Measurements from ENCODE around the gene ANXA9.

The ANXA9 gene

GRCh38 chr1:150981805-150982712, at the start of gene ANXA9:
ANXA9 (plus strand) TSS chr1:150982292; CDS start chr1:150983106, 814 bp downstream.
- DNase-seq = no peak

DNA sequence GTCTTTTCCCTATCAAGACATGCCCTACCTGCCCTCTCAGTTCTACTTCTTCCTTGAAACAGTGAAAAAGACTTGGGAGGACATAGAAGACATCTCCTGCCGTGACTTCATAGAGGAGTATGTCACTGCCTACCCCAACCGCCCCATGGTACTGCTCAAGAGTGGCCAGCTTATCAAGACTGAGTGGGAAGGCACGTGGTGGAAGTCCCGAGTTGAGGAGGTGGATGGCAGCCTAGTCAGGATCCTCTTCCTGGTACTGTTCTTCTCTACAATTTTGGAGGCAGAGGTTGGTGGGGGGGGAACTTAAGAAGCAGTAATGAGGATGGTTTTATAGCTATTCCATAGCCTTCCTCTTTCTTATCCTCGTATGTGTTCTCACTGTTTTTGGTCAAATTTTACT, 37.2 kb upstream of the ANXA9 start:
- no peak for DNase-seq

DNA sequence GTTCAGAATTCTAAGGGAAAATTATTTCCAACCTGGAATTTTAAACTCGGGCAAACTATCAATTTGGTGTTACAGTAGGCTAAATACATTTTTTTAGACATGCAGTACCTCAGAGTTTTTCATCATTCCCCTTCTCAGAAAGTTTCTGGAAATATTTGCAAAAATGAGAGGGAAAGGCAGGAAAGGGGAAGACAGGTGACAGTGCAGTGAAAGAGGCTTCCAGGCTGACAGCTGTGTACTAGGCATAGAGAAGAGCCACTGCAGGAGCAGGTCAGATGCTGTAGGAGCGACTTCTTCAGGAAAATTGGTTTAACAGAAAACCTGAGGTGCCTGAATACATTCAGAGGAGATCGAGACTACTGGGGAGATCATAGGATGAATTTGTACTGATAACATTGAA, 27.4 kb upstream of the ANXA9 start:
- DNase-seq = no peak

DNA sequence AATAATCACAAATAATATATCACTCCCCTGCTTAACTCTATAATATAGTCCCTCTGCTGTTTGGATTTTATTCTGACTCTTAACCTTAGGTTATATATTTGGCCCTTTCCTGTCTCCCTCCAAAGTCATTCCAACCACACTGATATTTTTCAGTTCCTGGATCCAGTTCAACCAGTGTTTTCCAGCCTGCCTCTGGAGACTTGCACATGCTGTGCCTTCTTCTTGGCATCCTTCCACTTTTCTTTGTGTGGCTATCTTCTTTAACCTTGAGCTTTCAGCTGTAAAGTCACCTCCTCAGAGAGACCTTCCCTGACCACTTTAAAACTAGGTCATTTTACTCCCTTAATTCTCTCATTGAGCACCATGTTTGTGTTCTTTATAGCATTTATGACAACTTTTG, 26.8 kb upstream of the ANXA9 start:
- DNase-seq = no peak

DNA sequence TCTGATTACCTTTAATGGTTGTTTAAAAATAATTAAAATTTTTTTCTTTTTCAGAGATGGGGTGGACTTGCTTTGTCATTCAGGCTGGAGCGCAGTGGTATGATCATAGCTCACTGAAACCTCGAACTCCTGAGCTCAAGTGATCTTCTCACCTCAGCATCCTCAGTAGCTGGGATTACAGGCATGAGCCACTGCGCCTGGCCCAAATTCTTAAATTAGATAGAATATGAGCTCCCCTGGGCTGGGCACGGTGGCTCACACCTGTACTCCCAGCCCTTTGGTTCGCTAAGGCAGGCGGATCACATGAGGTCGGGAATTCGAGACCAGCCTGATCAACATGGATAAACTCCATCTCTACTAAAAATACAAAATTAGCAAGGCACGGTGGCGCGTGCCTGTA, 24.4 kb upstream of the ANXA9 start:
- DNase-seq = no peak

- DNase-seq = no peak
Observed at GRCh38 chr1:150960646-150961045, 21.4 kb upstream of the ANXA9 start.

GRCh38 chr1:150961756-150962155, 20.3 kb upstream of the ANXA9 start:
- DNase-seq = no peak

GRCh38 chr1:150963321-150964163, 18.6 kb upstream of the ANXA9 start:
- DNase-seq = no peak

DNA sequence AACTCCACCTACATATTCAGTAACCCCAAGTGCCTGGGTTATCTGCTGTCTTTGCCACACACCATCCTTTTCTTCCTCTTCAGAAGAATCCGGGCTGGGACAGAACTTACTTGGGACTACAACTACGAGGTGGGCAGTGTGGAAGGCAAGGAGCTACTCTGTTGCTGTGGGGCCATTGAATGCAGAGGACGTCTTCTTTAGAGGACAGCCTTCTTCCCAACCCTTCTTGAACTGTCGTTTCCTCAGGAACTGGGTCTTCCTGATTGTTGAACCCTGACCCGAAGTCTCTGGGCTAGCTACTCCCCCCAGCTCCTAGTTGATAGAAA, 18.0 kb upstream of the ANXA9 start:
- no peak for DNase-seq

DNA sequence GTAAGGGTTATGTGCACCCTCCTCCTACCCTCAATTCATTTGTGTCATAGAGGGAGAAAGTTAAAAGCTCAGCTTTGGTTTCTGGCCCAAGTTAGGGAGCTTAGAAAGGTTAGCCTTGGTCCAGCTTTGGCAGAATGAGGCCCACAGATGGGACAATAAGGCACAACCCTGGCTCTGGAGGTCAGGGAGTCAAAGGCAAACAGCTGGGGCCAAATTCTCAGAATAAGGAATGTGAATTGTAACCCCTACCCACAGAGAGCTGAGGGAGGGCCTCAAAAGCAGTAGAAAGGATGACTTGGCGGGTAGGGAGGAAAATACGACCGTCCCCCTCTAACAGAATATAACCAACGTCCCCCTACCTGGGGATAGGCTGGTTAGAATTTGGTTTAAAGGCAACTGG, 16.5 kb upstream of the ANXA9 start:
- no peak for DNase-seq

DNA sequence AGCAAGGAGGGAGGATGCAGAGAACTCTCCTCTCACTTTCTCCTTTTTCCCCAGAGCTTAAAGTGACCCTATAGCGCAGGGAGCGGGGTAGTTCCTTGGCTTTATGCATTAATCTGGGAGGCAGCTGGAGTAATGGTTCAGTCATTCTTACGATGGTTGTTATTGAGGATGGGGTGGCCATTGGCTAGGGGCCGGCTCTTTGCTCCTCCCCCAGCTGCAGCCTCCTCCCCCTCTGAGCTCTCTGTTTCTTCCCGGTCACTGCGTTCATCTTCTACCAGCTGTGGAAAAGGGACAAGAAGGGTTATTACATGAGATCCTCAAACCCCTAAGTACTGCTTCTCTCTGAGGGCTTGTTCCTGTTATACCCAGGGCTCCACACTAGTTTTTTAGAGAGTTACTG, 16.1 kb upstream of the ANXA9 start:
- DNase-seq = no peak

GRCh38 chr1:150967936-150968335, 14.2 kb upstream of the ANXA9 start:
- no peak for DNase-seq

DNA sequence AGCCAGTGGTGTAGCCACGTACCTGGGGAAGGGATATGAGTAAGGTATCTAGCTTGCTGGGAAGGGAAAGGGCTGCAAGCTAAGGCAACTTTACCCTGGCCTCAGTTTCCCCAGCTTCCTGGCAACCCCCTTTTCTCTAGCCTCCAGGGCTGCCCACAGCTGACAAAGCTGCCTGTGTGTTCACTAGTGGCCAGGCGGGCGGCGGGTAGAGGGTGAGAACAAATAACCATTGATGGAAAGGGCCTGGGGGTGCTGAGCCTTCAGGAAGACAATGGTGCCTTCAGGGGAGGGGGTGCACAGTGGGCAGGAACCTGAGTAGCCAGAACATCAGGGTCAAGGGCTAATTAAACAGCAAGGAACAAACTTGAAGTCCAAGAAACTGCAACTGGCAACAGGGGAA, 13.6 kb upstream of the ANXA9 start:
- no peak for DNase-seq

DNA sequence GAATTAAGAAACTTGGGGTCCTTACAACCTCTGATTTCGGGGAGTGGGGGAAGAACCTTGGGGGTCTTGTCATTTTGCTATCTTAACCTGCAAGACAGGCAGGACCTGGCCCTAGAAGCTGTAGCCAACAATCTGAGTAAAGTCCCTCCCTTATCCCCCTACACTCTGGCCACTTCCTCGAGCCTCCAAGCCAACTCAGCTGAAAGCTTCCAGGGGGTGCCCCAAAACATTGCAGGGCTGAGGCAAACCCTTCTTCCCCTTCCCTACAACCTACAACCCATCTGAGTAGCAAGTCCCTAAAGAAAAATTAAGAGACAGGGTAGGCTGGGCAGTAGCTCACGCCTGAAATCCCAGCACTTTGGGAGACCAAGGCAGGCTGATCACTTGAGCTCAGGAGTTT, 12.5 kb upstream of the ANXA9 start:
- DNase-seq = no peak

DNA sequence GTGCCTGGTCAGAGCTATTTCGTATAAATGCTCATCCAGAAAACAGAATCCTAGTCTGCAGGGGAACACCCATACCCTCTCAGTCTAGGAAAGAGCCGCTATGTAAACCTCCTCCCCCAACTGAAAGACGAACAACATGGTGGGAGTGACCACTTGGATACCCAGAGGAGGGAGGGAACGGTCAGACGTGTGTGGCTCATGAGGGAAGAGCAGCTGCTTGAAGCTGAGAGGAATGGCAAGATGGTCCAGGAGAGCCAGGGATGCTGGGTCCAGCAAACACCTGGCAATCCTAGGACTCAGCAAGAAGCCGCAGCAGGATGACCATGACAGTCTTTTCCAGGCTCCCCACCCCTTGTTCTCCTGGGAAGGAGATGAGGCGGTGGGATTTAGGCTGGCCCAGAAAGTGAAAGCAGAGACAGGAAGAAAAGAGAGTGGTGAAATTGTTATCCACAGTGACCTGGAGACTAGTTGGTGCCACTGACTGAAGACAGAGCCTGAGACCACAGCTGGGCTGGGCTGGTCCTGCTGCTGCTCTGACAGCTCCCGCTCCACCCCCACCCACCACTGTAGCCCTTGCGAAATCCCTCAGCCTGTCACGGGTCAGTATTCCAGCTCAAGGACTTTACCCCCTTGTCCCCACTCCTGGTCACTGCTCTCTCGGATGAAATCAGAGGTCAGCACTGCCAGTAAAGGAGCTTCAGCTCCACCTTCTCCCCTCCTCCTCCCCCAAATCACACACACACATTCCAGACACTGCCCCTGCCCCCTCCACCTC, 11.1 kb upstream of the ANXA9 start:
- no peak for DNase-seq

GRCh38 chr1:150971583-150972416, 10.3 kb upstream of the ANXA9 start:
- DNase-seq = no peak

- no peak for DNase-seq
Observed at GRCh38 chr1:150972417-150972940, 9.6 kb upstream of the ANXA9 start.

DNA sequence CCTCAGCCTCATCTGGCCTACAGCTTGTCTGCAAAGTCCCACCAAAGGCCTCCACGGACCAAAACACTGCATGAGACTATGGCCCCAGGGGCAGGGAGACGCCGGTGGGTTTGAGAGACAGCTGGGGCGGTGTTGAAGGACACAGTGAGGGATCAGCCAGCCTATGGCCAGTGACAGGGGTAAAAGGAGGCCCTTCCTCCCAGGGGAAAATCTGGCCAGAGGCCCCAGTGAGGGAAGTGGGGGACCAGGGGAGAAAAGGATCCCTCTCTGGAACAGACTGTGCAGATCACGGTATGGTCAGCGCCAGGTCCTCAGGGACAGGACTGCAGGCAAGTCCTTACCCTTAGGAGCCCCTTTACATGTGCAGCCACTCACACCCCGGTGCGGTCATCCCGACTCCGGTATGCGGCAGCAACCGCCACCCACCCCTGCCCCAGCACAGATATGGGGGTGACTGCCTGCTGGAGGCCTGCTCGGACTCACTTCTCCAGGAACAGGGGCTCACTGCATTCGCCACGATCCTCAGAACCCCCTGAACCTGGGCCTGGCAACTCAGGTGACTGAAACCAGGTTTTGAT, 8.7 kb upstream of the ANXA9 start:
- DNase-seq = no peak

DNA sequence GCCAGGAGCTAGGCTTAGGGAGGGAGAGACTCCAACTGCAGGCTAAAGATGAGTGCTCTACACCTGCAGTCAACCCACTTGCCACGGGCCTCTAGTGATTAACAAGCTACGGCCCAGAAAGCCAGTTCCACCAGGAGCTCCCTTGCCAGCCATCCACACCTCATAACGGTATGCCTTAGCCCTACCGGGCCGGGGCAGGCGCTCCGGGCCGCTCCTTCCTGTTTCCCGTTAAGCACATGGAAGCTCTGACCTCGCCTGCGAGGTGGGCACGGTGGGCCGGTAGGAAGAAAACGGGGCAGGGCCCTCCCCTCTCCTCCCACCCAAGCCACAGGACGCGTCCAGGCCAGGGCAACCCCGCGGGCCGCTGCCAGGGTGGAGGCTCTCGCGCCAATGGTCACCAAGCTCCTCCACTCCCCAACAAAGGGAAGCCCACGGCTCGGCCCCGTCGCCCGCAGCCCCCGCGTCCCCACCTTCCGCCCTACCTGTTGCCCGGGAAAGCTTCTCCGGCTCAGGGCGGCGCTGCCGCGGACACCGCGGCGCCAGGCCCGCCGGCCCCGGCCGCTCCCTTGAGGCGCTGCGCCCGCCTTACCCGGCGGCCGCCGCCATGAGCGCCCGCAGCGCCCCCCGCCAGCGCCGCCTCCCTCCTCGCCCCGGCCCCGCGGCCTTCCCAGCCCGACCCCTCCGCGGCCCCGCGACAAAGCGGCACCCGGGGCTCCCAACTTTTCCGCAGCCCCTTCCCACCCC, 8.1 kb upstream of the ANXA9 start:
- peak in 3 of 4 experiments; percentile 12 to 43 (median 14) for DNase-seq

GRCh38 chr1:150974580-150975478, 7.3 kb upstream of the ANXA9 start, which contains the start of gene CERS2:
CERS2 (minus strand) TSS chr1:150974835; CDS start chr1:150969090, 5,745 bp downstream.
- DNase-seq = peak; percentile 27 to 79 (median 47)

Measured in activated naive CD4-positive, alpha-beta T cell (primary cell).